Measurements from ENCODE around the gene PIGBOS1.

DNA sequence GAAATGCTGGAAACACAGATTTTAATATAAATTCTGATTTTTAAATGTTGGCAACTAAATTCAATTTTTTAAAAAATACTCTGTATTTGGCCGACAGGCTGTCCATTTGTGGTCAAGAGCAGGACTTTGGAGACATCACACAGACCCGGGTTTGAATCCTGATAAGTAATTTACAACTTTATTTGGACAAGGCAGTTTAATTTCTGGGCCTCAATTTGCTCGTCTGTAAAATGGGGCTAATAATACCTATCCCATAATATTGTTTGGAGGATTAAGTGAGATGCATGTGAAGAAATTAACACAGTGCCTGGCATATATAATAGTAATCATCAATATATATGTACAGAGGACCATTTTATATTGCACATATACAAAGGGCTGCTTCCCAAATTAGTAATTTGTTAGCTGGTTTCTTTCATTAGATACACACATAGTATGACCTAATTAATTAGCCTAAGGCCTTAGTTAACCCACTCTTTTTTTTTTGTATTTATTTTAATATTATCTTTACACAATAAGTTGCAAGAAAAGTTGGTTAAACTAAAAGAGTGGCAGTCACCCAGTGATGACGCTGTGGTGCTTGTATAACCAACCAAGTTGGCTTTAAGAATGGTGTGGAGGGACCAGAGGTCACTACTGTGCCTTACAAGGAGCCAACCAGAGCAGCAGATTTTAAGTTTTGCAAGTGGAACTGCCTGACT lies 764 bp upstream of the PIGBOS1 start:
- TF ChIP-seq, protein P1, sequence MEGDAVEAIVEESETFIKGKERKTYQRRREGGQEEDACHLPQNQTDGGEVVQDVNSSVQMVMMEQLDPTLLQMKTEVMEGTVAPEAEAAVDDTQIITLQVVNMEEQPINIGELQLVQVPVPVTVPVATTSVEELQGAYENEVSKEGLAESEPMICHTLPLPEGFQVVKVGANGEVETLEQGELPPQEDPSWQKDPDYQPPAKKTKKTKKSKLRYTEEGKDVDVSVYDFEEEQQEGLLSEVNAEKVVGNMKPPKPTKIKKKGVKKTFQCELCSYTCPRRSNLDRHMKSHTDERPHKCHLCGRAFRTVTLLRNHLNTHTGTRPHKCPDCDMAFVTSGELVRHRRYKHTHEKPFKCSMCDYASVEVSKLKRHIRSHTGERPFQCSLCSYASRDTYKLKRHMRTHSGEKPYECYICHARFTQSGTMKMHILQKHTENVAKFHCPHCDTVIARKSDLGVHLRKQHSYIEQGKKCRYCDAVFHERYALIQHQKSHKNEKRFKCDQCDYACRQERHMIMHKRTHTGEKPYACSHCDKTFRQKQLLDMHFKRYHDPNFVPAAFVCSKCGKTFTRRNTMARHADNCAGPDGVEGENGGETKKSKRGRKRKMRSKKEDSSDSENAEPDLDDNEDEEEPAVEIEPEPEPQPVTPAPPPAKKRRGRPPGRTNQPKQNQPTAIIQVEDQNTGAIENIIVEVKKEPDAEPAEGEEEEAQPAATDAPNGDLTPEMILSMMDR (IDR thresholded peaks at IDR 0.05) = no peak
- TF ChIP-seq CBFB (CRISPR knock-in tag; IDR thresholded peaks at IDR 0.05; ENCODE audit: low read depth) (no peak), TP53 (CRISPR knock-in tag; IDR thresholded peaks at IDR 0.05) (no peak), CREM (CRISPR knock-in tag; IDR thresholded peaks at IDR 0.05) (no peak)
- TF ChIP-seq, protein P2, sequence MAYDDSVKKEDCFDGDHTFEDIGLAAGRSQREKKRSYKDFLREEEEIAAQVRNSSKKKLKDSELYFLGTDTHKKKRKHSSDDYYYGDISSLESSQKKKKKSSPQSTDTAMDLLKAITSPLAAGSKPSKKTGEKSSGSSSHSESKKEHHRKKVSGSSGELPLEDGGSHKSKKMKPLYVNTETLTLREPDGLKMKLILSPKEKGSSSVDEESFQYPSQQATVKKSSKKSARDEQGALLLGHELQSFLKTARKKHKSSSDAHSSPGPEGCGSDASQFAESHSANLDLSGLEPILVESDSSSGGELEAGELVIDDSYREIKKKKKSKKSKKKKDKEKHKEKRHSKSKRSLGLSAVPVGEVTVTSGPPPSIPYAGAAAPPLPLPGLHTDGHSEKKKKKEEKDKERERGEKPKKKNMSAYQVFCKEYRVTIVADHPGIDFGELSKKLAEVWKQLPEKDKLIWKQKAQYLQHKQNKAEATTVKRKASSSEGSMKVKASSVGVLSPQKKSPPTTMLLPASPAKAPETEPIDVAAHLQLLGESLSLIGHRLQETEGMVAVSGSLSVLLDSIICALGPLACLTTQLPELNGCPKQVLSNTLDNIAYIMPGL (CRISPR knock-in tag; IDR thresholded peaks at IDR 0.05) = no peak
- TF ChIP-seq, protein P3, sequence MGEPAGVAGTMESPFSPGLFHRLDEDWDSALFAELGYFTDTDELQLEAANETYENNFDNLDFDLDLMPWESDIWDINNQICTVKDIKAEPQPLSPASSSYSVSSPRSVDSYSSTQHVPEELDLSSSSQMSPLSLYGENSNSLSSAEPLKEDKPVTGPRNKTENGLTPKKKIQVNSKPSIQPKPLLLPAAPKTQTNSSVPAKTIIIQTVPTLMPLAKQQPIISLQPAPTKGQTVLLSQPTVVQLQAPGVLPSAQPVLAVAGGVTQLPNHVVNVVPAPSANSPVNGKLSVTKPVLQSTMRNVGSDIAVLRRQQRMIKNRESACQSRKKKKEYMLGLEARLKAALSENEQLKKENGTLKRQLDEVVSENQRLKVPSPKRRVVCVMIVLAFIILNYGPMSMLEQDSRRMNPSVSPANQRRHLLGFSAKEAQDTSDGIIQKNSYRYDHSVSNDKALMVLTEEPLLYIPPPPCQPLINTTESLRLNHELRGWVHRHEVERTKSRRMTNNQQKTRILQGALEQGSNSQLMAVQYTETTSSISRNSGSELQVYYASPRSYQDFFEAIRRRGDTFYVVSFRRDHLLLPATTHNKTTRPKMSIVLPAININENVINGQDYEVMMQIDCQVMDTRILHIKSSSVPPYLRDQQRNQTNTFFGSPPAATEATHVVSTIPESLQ (CRISPR knock-in tag; IDR thresholded peaks at IDR 0.05) = no peak
- TF ChIP-seq, protein P4, sequence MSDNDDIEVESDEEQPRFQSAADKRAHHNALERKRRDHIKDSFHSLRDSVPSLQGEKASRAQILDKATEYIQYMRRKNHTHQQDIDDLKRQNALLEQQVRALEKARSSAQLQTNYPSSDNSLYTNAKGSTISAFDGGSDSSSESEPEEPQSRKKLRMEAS (CRISPR knock-in tag; IDR thresholded peaks at IDR 0.05) = no peak
- TF ChIP-seq, protein P5, sequence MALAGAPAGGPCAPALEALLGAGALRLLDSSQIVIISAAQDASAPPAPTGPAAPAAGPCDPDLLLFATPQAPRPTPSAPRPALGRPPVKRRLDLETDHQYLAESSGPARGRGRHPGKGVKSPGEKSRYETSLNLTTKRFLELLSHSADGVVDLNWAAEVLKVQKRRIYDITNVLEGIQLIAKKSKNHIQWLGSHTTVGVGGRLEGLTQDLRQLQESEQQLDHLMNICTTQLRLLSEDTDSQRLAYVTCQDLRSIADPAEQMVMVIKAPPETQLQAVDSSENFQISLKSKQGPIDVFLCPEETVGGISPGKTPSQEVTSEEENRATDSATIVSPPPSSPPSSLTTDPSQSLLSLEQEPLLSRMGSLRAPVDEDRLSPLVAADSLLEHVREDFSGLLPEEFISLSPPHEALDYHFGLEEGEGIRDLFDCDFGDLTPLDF (CRISPR knock-in tag; IDR thresholded peaks at IDR 0.05) = no peak
- TF ChIP-seq, protein P6, sequence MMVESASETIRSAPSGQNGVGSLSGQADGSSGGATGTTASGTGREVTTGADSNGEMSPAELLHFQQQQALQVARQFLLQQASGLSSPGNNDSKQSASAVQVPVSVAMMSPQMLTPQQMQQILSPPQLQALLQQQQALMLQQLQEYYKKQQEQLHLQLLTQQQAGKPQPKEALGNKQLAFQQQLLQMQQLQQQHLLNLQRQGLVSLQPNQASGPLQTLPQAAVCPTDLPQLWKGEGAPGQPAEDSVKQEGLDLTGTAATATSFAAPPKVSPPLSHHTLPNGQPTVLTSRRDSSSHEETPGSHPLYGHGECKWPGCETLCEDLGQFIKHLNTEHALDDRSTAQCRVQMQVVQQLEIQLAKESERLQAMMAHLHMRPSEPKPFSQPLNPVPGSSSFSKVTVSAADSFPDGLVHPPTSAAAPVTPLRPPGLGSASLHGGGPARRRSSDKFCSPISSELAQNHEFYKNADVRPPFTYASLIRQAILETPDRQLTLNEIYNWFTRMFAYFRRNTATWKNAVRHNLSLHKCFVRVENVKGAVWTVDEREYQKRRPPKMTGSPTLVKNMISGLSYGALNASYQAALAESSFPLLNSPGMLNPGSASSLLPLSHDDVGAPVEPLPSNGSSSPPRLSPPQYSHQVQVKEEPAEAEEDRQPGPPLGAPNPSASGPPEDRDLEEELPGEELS (CRISPR knock-in tag; IDR thresholded peaks at IDR 0.05) = no peak
